ENCODE data around the gene PIEZO2. TPM values are rescaled to one million over a fixed set of nuclear protein-coding genes. Genes with fewer than 3 reads are reported as not detected.

The PIEZO2 gene
- total RNA-seq, 1 experiment from 2014 or later: 10.7 TPM

DNA sequence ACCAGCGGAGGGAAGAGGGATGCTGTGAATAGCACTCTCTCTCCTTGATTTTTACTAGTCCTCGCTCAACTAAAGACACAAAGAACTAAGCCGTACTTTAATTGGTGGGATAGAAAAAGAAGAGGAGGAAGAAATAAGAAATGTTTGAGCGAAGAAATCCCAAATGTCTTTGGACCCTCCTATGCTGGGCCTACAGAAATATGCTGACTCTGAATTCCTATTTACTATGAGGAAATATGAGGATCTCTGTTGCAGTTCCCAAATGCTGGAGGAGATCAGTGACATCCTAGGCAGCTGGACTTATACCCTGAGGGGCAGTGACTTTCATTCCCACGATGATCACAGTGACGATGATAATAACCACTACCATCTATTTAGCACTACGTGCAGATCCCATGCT lies 16.6 kb upstream of the PIEZO2 start (continued):
- no peak for TF ChIP-seq GTF2I (CRISPR knock-in tag; conservative IDR thresholded peaks at IDR 0.05)
- TF ChIP-seq KAT7 (CRISPR knock-in tag; IDR thresholded peaks at IDR 0.05; ENCODE audit: borderline replicate concordance): no peak
- TF ChIP-seq, protein P1, sequence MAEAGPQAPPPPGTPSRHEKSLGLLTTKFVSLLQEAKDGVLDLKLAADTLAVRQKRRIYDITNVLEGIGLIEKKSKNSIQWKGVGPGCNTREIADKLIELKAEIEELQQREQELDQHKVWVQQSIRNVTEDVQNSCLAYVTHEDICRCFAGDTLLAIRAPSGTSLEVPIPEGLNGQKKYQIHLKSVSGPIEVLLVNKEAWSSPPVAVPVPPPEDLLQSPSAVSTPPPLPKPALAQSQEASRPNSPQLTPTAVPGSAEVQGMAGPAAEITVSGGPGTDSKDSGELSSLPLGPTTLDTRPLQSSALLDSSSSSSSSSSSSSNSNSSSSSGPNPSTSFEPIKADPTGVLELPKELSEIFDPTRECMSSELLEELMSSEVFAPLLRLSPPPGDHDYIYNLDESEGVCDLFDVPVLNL (CRISPR knock-in tag; IDR thresholded peaks at IDR 0.05; ENCODE audit: borderline replicate concordance, low read depth): no peak

DNA sequence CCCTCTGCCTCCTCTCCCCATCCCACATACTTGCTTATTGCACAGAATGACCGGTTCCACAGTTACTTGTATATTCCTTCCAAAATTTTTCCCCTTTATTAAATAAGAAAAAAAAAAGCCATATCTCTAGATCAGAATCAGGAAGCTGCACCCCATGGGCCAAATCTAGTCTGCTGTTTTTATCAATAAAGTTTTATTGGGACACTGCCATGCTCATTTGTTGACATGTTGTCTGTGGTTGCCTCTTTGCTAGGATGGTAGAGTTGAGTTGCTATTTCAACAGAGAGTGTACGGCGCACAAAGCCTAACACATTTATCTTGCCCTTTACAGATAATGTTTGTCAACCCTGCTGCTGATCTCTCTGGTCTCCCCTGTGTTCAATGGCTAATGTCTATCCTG lies 15.8 kb upstream of the PIEZO2 start:
- Mint-ChIP-seq H3K4me1 (peaks cover 14% of the 10 kb centered on the region), H3K27ac (no peak overlapping the region), H3K36me3 (no peaks in the 10 kb centered on the region), H3K27me3 (ENCODE audit: low read depth) (peaks cover 68% of the 10 kb centered on the region), H3K9me3 (no peaks in the 10 kb centered on the region), H3K4me3 (no peak overlapping the region)
- no peak for TF ChIP-seq GRHL2 (CRISPR knock-in tag; IDR thresholded peaks at IDR 0.05; ENCODE audit: insufficient replicate concordance, severe bottlenecking)
- DNase-seq (ENCODE audit: low spot score): no peak
- ChIA-PET POLR2A (no interaction called here), CTCF (no interaction called here)
- no peak for ATAC-seq

DNA sequence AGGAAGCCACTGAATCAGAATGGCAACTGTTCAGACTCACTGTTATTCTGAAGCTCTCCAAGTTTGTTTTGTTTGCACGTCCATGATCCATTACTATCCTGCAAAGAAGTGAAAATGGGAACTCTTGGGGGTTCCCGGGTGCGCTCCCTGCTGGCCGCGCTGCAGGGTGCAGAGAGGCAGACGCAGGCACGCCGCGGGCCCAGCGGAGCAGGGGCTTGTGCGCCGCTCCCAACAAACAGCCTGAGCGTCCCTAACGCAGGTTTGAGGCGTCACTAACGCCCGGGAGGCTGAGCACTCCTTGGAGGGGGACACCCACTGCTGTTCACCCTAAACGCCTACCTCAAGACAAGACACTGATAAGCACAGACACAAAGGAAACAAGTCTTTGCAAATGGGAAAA lies 14.3 kb upstream of the PIEZO2 start:
- peak; percentile 64 for DNase-seq (ENCODE audit: low spot score)
- POLR2A ChIA-PET: no interaction called here
- no peak overlapping the region for H3K4me3 Mint-ChIP-seq
- peak; percentile 87 for ATAC-seq
- H3K27ac Mint-ChIP-seq: no peak overlapping the region
- no peaks in the 10 kb centered on the region for H3K36me3 Mint-ChIP-seq
- no peaks in the 10 kb centered on the region for H3K9me3 Mint-ChIP-seq
- TF ChIP-seq, protein P2, sequence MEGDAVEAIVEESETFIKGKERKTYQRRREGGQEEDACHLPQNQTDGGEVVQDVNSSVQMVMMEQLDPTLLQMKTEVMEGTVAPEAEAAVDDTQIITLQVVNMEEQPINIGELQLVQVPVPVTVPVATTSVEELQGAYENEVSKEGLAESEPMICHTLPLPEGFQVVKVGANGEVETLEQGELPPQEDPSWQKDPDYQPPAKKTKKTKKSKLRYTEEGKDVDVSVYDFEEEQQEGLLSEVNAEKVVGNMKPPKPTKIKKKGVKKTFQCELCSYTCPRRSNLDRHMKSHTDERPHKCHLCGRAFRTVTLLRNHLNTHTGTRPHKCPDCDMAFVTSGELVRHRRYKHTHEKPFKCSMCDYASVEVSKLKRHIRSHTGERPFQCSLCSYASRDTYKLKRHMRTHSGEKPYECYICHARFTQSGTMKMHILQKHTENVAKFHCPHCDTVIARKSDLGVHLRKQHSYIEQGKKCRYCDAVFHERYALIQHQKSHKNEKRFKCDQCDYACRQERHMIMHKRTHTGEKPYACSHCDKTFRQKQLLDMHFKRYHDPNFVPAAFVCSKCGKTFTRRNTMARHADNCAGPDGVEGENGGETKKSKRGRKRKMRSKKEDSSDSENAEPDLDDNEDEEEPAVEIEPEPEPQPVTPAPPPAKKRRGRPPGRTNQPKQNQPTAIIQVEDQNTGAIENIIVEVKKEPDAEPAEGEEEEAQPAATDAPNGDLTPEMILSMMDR (IDR thresholded peaks at IDR 0.05): peak; percentile 31; the same call in 1 of the 2 replicates
- TF ChIP-seq NR1H2 (CRISPR knock-in tag; IDR thresholded peaks at IDR 0.05) (no peak), ESRRA (CRISPR knock-in tag; IDR thresholded peaks at IDR 0.05; ENCODE audit: borderline replicate concordance) (no peak), ETV6 (CRISPR knock-in tag; IDR thresholded peaks at IDR 0.05) (no peak), ZNF423 (CRISPR knock-in tag; IDR thresholded peaks at IDR 0.05) (peak; percentile 90), MYBL2 (CRISPR knock-in tag; IDR thresholded peaks at IDR 0.05) (no peak), EMX1 (CRISPR knock-in tag; IDR thresholded peaks at IDR 0.05) (no peak), NFYB (CRISPR knock-in tag; conservative IDR thresholded peaks at IDR 0.05; ENCODE audit: low read depth) (no peak)
- TF ChIP-seq, protein P3, sequence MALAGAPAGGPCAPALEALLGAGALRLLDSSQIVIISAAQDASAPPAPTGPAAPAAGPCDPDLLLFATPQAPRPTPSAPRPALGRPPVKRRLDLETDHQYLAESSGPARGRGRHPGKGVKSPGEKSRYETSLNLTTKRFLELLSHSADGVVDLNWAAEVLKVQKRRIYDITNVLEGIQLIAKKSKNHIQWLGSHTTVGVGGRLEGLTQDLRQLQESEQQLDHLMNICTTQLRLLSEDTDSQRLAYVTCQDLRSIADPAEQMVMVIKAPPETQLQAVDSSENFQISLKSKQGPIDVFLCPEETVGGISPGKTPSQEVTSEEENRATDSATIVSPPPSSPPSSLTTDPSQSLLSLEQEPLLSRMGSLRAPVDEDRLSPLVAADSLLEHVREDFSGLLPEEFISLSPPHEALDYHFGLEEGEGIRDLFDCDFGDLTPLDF (CRISPR knock-in tag; IDR thresholded peaks at IDR 0.05): no peak
- TF ChIP-seq, protein P4, sequence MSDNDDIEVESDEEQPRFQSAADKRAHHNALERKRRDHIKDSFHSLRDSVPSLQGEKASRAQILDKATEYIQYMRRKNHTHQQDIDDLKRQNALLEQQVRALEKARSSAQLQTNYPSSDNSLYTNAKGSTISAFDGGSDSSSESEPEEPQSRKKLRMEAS (CRISPR knock-in tag; IDR thresholded peaks at IDR 0.05): no peak
- peaks cover 14% of the 10 kb centered on the region for H3K4me1 Mint-ChIP-seq
- H3K27me3 Mint-ChIP-seq (ENCODE audit: low read depth): peaks cover 67% of the 10 kb centered on the region
- CTCF ChIA-PET: interaction anchor here (0.8 to 1.7 kb wide), 10 partner anchors 10 to 604 kb away, joined by 3 to 12 read pairs (median 6); partner anchors contain the start of gene PIEZO2

DNA sequence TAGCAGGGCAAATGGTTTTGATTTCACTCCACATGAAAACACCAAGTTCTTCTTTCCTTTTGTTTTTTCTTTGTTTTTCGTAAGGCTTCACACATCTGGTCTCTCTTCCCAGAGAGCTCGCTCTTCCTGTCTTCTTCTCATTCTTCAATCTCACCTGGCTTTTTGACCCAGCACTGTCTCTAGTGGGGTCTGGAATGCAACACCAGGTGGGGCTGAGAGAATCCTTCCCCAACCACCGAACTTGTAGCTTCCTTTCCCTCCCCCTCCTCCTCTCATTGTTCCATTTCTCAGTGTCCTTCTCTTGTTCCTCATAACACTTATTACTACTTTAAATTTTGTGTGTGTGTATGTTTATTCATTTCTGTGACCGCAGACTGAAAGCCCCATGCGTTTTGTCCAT lies 13.5 kb upstream of the PIEZO2 start:
- ChIA-PET CTCF (interaction anchor here (0.5 to 1.7 kb wide), 11 partner anchors 9 to 1080 kb away, joined by 3 to 12 read pairs (median 6); partner anchors contain the start of gene PIEZO2), POLR2A (no interaction called here)
- ATAC-seq: no peak

More for the DNA sequence above, 13.5 kb upstream of the PIEZO2 start:
- peaks cover 14% of the 10 kb centered on the region for H3K4me1 Mint-ChIP-seq
- no peaks in the 10 kb centered on the region for H3K9me3 Mint-ChIP-seq
- no peak overlapping the region for H3K4me3 Mint-ChIP-seq
- H3K27me3 Mint-ChIP-seq (ENCODE audit: low read depth): peaks cover 64% of the 10 kb centered on the region
- no peak for DNase-seq (ENCODE audit: low spot score)
- no peak overlapping the region for H3K27ac Mint-ChIP-seq
- TF ChIP-seq, protein P5, sequence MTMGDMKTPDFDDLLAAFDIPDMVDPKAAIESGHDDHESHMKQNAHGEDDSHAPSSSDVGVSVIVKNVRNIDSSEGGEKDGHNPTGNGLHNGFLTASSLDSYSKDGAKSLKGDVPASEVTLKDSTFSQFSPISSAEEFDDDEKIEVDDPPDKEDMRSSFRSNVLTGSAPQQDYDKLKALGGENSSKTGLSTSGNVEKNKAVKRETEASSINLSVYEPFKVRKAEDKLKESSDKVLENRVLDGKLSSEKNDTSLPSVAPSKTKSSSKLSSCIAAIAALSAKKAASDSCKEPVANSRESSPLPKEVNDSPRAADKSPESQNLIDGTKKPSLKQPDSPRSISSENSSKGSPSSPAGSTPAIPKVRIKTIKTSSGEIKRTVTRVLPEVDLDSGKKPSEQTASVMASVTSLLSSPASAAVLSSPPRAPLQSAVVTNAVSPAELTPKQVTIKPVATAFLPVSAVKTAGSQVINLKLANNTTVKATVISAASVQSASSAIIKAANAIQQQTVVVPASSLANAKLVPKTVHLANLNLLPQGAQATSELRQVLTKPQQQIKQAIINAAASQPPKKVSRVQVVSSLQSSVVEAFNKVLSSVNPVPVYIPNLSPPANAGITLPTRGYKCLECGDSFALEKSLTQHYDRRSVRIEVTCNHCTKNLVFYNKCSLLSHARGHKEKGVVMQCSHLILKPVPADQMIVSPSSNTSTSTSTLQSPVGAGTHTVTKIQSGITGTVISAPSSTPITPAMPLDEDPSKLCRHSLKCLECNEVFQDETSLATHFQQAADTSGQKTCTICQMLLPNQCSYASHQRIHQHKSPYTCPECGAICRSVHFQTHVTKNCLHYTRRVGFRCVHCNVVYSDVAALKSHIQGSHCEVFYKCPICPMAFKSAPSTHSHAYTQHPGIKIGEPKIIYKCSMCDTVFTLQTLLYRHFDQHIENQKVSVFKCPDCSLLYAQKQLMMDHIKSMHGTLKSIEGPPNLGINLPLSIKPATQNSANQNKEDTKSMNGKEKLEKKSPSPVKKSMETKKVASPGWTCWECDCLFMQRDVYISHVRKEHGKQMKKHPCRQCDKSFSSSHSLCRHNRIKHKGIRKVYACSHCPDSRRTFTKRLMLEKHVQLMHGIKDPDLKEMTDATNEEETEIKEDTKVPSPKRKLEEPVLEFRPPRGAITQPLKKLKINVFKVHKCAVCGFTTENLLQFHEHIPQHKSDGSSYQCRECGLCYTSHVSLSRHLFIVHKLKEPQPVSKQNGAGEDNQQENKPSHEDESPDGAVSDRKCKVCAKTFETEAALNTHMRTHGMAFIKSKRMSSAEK (CRISPR knock-in tag; IDR thresholded peaks at IDR 0.05; ENCODE audit: borderline replicate concordance): no peak
- TF ChIP-seq, protein P6, sequence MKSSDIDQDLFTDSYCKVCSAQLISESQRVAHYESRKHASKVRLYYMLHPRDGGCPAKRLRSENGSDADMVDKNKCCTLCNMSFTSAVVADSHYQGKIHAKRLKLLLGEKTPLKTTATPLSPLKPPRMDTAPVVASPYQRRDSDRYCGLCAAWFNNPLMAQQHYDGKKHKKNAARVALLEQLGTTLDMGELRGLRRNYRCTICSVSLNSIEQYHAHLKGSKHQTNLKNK (CRISPR knock-in tag; IDR thresholded peaks at IDR 0.05): no peak
- TF ChIP-seq JUN (CRISPR knock-in tag; IDR thresholded peaks at IDR 0.05) (no peak), GRHL2 (CRISPR knock-in tag; IDR thresholded peaks at IDR 0.05; ENCODE audit: insufficient replicate concordance, severe bottlenecking) (no peak)
- H3K36me3 Mint-ChIP-seq: no peaks in the 10 kb centered on the region
